ENCODE results near the gene ATXN3L. TPM values are rescaled to one million over a fixed set of nuclear protein-coding genes. Genes with fewer than 3 reads are reported as not detected.

The ATXN3L gene
- total RNA-seq, 4 donors from 2014 or later = not detected

- TF ChIP-seq CTCF (IDR thresholded peaks at IDR 0.05) = no peak
- no peak for ATAC-seq (ENCODE audit: low FRiP score)
- no peak for DNase-seq (ENCODE audit: low spot score)
These were observed 28.8 kb downstream of the ATXN3L start for GRCh38 chrX:13290891-13291614.

- TF ChIP-seq CTCF (IDR thresholded peaks at IDR 0.05) = no peak
- no peak for ATAC-seq (ENCODE audit: low FRiP score)
These were observed 31.2 kb downstream of the ATXN3L start for GRCh38 chrX:13288671-13289070.

GRCh38 chrX:13287816-13288215 lies 32.0 kb downstream of the ATXN3L start:
- no peak for DNase-seq (ENCODE audit: low spot score)
- no peak for ATAC-seq (ENCODE audit: low FRiP score)
- TF ChIP-seq CTCF (IDR thresholded peaks at IDR 0.05) = no peak

More at GRCh38 chrX:13288671-13289070, 31.2 kb downstream of the ATXN3L start:
- no peak for DNase-seq (ENCODE audit: low spot score)

GRCh38 chrX:13285693-13286092 lies 34.2 kb downstream of the ATXN3L start:
- ATAC-seq (ENCODE audit: low FRiP score) = no peak
- TF ChIP-seq CTCF (IDR thresholded peaks at IDR 0.05) = no peak
- no peak for DNase-seq (ENCODE audit: low spot score)

GRCh38 chrX:13285229-13285628 lies 34.6 kb downstream of the ATXN3L start:
- ATAC-seq (ENCODE audit: low FRiP score) (no peak), DNase-seq (ENCODE audit: low spot score) (no peak)
- TF ChIP-seq CTCF (IDR thresholded peaks at IDR 0.05) = no peak

- no peak for ATAC-seq (ENCODE audit: low FRiP score)
- no peak for TF ChIP-seq CTCF (IDR thresholded peaks at IDR 0.05)
- no peak for DNase-seq (ENCODE audit: low spot score)
These were observed 35.3 kb downstream of the ATXN3L start for GRCh38 chrX:13284570-13284969.

- TF ChIP-seq CTCF (IDR thresholded peaks at IDR 0.05) = no peak
- ATAC-seq (ENCODE audit: low FRiP score) = peak; percentile 37
- DNase-seq (ENCODE audit: low spot score) = no peak
These were observed 35.8 kb downstream of the ATXN3L start for GRCh38 chrX:13283950-13284546.

All from omental fat pad (tissue), 4 donors.